HG03135 (cell line): ENCODE results near the gene MOB4.
A peak's percentile ranks its signal among the peaks of the same experiment; 100 is the strongest.
"Not testable (repeated sequence)": the region's sequence is repeated elsewhere in the genome, so short reads cannot be mapped to it uniquely, and the experiment has no call there.

Experiments
- ATAC-seq: cut with Tn5 transposase; IDR thresholded peaks from one replicate; pipeline ENCODE4 v1.9.1; 2021; ENCODE audit warnings: mild to moderate bottlenecking, moderate library complexity; ENCODE audit not compliant: unreplicated experiment

MOB4 gene

DNA sequence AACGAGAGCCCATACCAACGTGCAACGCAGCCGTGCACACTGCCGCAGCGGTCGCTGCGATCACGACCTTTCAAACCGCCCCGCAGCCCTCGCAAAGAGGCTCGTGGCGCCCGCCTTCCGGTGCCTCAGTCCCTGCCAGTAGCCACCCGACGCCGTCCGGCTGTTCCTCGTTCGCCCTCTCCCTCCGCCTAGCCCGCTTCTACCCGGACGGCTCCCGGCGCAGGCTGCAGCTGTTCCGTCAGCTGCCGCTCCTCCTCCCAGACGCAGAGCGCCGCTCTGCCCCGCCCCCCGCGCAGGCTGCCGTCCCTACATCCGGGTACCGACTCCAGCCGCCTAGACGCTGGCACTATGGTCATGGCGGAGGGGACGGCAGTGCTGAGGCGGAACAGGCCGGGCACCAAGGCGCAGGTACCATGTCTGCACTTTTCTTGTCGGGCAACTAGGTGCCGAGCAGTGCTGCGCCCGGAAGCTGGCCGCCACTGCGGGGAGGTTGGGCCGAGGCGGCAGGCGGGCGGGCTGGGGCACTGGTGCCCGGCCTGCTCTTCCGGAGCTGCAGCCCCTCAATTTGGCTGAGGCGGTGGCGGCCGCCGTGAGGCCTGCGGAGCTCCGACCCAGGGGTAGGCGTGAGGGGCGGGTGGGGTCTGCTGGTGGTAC is at the start of gene MOB4:
Gene MOB4, plus strand, starts transcription at position 328 of the 654 bp plus-strand sequence. Its CDS starts 21 bp downstream, at position 349.
- ATAC-seq: peak; percentile 95

DNA sequence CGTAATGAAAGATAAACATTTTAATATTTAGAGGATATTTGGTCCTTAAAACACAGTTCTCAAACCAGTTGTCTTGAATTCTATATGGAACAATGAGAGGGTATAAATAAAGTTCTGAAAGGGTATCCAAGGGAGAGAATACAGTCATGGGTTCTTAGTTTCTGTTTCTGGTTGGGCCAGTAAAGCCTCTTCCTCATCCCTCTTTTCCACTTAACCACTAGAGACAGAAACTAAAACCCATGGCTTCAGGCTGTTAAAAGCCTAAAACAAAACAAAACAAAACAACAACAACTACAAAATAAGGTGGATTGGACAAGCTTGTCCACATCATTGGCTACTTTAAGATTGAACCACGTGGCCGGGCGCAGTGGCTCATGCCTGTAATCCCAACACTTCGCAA is 43.7 kb upstream of the MOB4 start:
- no peak for ATAC-seq

DNA sequence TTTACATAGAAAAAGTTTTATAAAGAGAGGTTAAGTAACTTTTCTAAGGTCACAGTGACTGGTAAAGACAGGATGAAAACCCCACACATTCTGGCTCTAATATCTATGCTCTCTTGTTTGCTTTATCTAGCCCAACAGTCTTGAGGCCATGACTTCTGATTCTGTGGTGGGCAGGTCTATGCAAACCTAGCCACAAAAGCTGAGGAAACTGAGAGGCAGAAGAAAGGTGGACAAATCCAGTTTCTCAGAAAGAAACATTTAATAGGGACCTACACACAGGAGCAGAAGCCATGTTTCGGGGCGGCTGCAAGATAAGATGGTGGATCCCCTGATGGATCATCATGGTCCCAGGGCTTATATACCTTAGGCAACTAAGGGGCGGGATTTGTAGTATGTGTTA is 38.1 kb upstream of the MOB4 start:
- ATAC-seq: no peak

DNA sequence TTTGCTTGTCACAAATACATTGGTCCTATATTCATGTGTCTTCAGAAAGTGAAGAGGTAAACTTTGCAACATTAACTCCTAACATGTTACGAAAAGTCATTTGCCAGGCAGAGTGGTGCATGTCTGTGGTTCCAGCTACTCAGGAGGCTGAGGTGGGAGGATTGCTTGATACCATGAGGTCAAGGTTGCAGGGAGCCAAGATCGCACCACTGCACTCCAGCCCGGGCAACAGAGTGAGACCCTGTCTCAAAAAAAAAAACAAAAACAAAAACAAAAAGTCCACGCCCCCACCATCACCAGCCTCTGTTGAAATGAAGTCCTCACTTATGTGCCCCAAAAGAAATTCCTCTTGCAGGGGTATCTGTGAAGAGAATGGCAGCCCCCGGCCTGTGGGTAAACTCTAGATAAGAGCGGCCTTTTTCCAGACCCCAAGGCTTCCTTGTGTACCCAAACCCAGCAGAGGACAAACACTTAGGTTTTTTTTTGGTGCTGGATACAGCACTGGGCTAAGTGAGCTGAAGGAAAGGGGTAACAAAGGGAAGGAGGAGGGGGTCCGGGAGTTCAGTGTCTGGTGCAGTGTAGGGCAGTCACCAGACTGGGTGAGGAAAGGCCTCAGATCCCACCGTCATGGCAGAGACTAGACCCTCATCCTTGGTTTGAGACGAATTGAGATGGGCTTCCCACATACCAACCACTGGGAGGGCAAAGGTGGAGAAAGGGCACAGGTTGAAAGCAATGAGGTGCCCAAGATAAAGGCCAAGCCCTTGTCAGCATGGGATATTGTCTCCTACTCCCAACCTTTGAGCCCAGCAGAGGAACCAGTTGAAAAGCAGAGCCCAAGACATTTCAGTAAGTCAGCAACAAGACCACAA is 35.5 kb upstream of the MOB4 start:
- no peak for ATAC-seq

DNA sequence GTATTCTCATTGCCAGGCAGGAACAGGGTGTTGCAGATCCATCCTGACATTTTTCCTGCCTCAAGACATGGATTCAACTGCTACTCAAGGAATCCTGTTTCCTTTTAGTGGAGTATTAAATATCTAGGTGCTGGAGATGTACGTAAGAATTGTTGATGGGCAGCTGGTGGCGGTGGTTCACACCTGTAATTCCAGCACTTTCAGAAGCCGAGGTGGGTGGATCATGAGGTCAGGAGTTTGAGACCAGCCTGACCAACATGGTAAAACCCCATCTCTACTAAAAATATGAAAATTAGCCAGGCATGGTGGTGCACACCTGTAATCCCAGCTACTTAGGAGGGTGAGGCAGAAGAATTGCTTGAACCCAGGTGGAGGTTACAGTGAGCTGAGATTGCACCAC is 31.6 kb upstream of the MOB4 start:
- not testable (repeated sequence) for ATAC-seq

DNA sequence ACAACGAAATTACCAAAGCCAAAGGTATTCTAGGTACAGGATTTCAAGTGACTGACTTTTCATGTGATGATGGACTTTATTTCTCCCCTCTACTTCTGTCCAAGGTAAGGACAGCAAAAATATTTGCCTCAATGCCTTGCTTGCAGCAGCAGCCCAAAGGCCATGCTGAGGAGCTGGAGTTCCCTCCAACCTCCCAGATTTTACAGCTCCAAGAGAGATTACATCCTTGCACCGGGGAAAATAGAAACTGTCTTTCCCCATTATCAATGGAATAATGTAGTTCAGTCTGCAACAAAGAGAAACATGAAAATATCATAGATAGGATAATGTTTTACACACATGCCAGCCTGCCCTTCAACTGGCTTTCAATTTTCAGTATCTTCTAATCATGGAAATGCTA is 29.7 kb upstream of the MOB4 start:
- ATAC-seq: no peak

DNA sequence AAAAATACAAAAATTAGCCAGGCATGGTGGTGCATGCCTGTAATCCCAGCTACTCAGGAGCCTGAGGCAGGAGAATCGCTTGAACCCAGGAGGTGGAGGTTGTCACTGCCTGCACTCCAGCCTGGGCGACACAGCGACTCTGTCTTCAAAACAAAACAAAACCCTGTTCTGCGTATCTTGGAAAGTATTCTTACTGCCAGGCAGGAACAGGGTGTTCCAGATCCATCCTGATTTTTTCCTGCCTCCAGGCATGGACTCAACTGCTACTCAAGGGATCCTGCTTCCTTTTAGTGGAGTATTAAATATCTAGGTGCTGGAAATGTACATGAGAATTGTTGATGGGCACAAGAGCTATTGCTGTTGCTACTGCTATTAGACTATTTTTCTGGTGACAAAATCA is 28.5 kb upstream of the MOB4 start:
- no peak for ATAC-seq

DNA sequence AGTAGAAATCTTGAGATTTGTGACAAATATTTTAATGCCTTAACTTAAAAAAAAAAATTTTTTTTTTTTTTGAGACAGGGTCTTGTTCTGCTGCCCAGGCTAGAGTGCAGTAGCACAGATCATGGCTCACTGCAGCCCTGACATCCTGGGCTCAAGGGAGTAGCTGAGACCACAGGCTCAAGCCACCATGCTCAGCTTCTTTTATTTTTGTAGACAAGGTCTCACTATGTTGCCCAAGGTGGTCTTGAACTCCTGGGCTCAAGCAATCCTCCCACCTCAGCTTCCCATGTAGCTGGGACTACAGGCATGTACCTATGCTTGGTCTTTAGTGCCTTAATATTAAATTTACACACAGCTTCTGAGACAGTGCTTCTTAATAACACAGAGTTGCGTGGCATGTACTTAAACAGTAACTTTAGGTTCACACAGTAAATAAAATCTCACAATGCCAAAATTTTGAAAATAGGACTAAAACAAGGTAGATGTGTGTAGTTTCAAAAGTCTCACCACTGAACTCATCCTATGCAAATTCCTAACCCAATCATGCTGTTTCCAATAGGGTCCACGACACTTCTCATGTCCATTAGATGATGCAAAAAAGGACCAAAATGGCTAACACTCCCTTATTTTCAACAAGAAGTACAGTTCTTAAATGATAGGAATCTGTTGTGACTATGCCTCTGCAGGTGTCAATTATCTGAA is 20.3 kb upstream of the MOB4 start:
- no peak for ATAC-seq

DNA sequence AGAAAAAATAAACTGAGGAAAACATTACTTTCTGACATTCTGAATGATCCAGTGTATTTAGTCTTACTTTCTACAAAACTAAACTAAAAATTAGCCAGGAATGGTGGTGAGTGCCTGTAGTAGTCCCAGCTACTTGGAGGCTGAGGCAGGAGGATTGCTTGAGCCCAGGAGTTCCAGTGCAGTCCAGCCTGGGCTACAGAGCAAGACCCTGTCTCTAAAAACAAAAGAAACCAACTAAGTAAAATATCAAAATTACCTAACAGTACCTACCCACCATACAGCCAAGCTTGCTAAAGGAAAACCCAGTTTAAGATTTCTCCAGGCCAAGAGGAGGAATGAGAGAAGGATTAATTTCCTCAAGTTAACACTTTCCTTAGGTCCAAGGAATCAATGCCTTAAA is 19.2 kb upstream of the MOB4 start:
- no peak for ATAC-seq

DNA sequence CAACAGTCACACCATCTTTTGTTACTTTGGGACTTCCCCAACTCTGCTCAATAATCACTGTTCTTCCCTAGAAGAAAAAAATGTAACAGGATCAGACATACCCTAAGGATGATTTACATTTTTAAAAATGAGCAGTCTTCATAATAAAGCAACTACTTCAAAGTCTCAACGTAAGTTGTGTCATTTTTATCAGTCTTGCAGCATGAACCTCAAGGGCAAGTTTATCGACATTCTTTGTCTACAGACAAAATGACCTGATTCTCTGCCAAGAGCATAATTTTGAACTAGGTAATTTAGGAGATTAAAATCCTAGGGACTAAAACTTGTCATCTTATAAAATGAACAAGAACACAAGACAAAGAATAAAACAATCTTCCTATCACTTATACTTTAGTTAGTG is 18.5 kb upstream of the MOB4 start:
- ATAC-seq: no peak

DNA sequence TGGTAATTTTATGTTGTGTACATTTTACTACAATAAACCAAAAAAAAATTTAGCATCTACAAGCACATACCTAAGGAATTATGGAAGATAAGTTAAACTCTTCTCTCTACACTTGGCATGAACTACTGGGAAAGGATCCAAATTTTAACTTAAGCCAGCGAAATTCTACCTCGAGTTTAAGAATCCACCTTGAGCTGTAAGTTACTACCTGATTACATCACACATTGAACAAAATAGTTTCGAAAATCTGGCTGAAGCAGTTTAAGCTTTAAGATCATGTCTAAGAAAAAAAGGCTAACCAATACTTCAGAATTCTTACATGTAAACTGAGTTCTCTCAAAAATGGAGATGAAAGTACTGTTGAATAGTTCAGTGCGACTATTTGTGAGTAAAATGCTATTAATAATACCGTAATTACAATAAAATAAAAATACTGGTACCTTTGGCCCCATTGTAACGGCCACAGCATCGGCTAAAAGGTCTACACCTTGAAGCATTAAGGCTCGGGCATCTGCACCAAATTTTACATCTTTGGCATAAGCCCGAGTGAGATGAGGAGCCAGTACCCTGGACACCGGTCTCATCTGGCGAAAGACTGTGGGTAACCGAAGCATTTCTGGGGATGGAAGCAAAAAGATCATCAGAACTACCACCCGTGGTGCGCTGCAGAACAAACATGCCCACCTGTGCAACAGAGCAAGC is 17.5 kb upstream of the MOB4 start:
- no peak for ATAC-seq

DNA sequence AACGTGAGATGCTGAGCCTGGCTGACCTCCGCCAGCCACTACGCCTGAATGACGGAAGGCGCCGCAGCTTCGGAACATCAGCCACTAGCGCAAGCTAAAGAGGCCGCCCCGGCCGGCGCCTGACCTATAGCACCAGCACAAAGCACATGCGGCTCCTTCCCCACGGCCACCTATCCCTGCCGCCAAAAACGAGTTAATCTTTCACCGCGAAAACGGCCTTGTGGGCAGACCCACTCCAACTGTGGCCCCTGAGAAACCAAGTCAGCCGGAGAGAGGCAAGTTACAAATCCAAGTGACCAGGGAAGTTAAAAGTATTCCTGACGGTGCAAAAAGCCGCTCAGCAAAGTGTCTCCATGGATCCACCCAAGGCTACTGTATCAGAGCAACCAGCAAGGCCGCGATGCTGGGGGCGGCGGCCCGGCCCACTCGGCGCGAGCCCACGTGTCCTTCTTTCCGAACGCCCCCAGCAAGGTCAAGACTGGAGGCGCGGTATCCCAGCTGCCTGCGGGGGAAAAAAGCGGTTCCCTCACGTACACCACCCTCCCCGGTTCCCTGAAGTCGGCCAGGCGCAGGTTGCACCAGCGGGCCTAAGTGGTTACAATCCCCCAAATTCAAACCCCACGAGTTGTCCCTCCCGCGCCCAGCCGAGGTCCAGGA is 16.8 kb upstream of the MOB4 start:
- ATAC-seq: peak; percentile 21

DNA sequence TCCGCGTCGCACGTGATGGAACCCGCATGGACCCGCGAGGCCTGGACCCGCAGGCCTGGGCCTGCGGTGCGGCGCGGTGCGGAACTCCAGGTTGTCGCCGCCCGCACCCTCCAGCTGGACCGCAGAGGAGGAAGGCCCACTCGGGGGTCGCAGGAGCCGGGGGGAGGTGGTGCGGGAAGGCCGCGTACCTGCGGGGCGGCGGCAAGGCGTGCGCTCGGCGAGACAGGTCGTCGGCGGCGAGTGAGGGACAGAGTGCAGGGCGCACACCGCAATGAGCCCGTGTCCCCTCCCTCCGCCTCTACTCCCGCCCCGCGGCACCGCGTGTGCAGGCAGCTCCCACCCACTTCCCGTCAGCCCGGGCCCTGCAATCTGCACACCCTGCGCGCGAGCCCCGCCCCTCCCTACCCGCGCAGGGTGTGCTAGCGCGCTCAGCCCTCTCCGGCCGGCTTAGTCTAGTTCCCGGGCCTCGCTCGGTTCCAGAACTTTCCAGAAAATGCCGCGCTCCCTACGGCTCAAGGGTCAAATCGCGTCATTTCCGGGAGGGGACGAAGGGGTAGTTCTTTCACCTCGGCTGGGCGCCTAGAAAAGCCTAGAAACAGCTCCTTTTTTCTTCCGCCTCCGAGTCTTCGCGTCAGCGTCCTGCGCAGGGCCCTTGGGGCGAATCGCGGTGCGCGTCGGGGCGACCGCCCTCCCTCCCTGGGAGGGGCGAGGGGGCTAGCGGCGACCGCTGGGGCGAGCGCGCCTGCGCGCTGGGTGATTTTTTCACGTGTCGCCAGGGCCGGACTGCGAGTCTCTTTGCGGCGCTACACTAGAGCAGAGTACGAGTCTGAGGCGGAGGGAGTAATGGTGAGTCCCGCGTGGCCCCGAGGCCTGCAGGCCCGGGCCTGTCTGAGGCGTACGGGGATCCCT is 16.0 kb upstream of the MOB4 start, which contains the start of the genes HSPD1 and HSPE1:
Gene HSPD1, minus strand, starts transcription at position 247 of the 909 bp plus-strand sequence. CDS start 992 bp downstream, outside the sequence.
Gene HSPE1, plus strand, starts transcription at position 786 of the 909 bp plus-strand sequence. Its CDS starts 58 bp downstream, at position 844.
- peak; percentile 81 for ATAC-seq

DNA sequence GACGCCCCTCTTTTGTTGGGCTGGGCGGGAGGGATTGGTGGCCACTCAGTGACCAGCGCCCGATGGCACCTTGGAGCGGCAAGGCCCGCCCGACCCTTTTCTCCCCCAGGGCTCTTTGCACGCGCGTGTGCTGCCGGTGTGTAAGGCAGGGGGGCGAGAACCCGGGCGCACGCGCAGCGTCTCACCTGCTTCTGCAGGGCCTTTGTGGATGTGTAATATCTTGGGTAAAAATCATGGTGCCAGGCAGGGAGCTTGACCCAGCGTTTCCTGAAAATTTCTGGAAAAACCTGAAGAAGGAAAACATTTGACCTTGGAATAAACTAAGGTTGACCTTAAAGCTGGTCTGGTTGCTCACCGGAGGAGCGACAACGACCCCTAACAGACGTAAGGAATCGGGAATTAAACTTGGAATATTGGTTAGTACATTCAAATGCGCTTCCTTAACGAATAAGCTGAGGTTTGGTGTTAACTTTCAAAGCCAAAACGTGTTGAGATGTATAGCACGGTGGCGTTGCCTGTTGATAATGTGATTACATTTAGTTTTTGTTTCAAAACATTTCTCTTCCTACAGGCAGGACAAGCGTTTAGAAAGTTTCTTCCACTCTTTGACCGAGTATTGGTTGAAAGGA is 15.2 kb upstream of the MOB4 start:
- ATAC-seq: peak; percentile 5

DNA sequence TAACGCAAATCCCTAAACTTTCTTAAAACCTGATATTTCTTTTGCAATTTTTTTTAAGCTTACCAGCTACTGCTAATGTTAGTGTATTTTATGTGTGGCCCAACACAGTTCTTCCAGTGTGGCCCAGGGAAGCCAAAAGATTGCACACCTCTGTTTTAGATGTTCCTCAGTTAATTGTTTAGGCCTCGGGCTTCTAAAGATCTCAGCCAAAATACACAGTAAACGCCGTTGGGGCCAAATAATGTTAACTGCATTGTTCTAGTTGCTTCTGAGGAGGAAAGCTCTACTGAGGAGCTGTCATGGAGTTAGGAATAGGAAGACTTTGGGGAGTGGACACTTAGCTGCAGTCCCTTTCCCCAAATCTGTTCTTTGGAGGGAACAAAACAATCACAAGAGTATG is 13.7 kb upstream of the MOB4 start:
- no peak for ATAC-seq

DNA sequence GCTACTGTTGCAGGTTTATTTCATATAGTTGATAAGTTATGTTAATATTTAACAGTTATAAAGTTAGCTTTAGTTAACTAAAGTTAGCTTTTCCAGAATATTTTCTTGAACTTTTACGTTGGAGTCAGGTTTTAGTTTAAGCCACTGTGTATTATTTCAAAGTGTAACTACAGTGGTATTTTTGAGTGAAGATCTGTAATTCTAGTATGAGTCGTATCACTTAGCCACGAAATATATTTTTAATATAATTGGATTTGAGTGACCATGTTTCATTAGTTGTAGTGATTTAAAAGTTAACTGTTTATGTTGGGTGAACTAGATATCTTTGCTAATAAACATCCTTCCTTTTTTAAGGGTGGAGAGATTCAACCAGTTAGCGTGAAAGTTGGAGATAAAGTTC is 13.2 kb upstream of the MOB4 start:
- no peak for ATAC-seq

DNA sequence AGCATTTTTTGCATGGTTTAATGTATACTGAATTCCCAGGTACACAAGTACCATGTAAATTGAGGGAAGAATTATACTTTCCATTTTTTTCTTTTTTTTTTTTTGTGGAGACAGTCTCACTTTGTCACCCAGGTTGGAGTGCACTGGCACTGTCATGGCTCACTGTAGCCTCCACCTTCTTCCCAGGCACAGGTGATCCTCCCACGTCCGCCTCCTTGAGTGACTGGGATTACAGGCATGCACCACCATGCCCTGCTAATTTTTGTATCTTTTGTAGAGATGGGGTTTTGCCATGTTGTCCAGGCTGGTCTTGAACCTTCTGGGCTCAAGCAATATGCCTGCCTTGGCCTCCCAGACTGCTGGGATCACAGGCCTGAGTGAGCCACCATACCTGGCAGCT is 11.9 kb upstream of the MOB4 start:
- no peak for ATAC-seq

DNA sequence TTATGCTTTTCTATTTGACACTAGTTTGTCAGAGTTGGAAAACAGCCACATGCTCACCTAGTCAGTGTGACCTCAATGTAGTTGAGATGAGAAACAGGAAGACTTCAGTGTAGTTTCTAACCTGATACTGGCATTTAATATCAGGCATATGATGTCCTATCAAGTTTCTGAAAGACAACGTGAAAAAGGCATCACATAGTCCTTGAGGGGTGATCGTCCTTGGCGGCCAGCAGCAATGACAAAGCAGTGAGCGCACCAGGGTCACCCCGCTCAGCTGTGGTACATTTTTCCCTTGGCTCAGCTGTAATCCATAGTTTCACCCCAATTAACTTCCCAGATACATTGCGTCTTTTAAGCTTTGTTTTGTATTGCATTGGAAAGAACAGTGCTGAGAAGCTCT is 11.4 kb upstream of the MOB4 start:
- no peak for ATAC-seq

DNA sequence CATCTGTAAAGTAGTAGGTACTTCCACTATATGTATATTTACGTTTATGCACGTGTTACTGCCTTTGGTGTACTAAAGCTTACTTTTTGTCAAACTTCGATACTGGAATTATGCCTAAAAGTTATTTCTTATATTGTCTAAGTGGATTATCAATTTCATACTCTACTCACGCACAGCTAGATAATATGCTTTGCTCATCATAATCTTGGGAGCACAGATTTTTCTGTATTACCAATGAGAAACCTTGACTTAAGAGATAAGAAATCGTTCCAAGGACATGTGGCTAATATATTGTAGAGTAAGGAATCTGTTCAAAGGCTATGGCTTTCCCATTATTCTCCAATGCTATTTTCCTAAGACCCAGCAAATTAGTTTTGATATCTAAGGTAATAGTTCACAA is 9.2 kb upstream of the MOB4 start:
- ATAC-seq: no peak
